GM12892 (cell line): ENCODE data around the gene NOS3.

Experiments used
- POLR2A ChIP-seq: IDR thresholded peaks from 2 replicates; pipeline ENCODE4 v1.6.1; 2011; ENCODE audit warnings: low read depth, low read length, control low read depth
- POLR2AphosphoS5 ChIP-seq: IDR thresholded peaks from 2 replicates; pipeline ENCODE4 v1.6.1; 2011; ENCODE audit warnings: low read depth, low read length, control low read depth

DNA sequence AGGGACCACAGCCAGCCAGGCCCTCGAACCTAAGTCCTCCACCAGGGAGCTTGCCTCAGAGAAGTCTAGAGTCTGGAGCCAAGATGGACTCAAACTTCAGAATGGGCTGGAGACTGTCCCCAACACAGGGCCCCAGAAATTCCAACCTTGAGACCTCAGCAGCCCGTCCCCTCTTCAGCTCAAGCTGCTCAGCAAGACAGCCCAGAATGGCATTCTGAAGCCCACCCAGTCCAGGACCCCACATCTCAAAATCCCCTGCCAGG lies 28.6 kb upstream of the NOS3 start:
- TF ChIP-seq POLR2AphosphoS5, result no peak
- no peak for TF ChIP-seq POLR2A
